ENCODE data around the gene ROR2. TPM values are rescaled to one million over a fixed set of nuclear protein-coding genes. Genes with fewer than 3 reads are reported as not detected.

ROR2 gene
- total RNA-seq, 1 experiment from 2014 or later, result 0.84 TPM

- H3K4me3 Mint-ChIP-seq (ENCODE audit: unreplicated experiment), result peak overlapping the region; percentile 58
- no peaks in the 10 kb centered on the region for H3K9me3 Mint-ChIP-seq (ENCODE audit: unreplicated experiment)
- TF ChIP-seq CTCF (IDR thresholded peaks at IDR 0.05; ENCODE audit: unreplicated experiment), result no peak
- no TSS peak for BruUV-seq (replicated peaks)
- ChIA-PET POLR2A (no interaction called here), CTCF (interaction anchor here (0.8 to 1.0 kb wide), 2 partner anchors 10 to 178 kb away, joined by 3 to 4 read pairs; no protein-coding TSS in a partner anchor)
- peak overlapping the region; percentile 7 for H3K27ac Mint-ChIP-seq (ENCODE audit: low read depth, unreplicated experiment)
- peak; percentile 73 for DNase-seq (ENCODE audit: unreplicated experiment)
- H3K36me3 Mint-ChIP-seq (ENCODE audit: insufficient read depth, unreplicated experiment), result no peaks in the 10 kb centered on the region
- intact Hi-C loops (cut with micrococcal nuclease), result loop anchor here (5.0 to 10.0 kb wide), 2 partner anchors 247 to 340 kb away; partner anchors contain the start of gene SPTLC1
- peaks cover 36% of the 10 kb centered on the region for H3K4me1 Mint-ChIP-seq (ENCODE audit: insufficient read depth, unreplicated experiment)
- no peaks in the 10 kb centered on the region for H3K27me3 Mint-ChIP-seq (ENCODE audit: insufficient read depth, unreplicated experiment)
Observed at GRCh38 chr9:91777292-91777830, 172.7 kb downstream of the ROR2 start.

- BruUV-seq (replicated peaks), result no TSS peak
- POLR2A ChIA-PET, result no interaction called here
- Mint-ChIP-seq H3K27me3 (ENCODE audit: insufficient read depth, unreplicated experiment) (no peaks in the 10 kb centered on the region), H3K9me3 (ENCODE audit: unreplicated experiment) (no peaks in the 10 kb centered on the region), H3K4me1 (ENCODE audit: insufficient read depth, unreplicated experiment) (peaks cover 39% of the 10 kb centered on the region), H3K27ac (ENCODE audit: low read depth, unreplicated experiment) (peak overlapping the region; percentile 7), H3K36me3 (ENCODE audit: insufficient read depth, unreplicated experiment) (no peaks in the 10 kb centered on the region), H3K4me3 (ENCODE audit: unreplicated experiment) (peak overlapping the region; percentile 58)
- CTCF ChIA-PET, result interaction anchor here (0.5 to 1.1 kb wide), 6 partner anchors 10 to 888 kb away, joined by 3 to 4 read pairs (median 3); no protein-coding TSS in a partner anchor
- intact Hi-C loops (cut with micrococcal nuclease), result loop anchor here (5.0 to 10.0 kb wide), 2 partner anchors 248 to 341 kb away; partner anchors contain the start of gene SPTLC1
- peak; percentile 53 for DNase-seq (ENCODE audit: unreplicated experiment)
- TF ChIP-seq CTCF (IDR thresholded peaks at IDR 0.05; ENCODE audit: unreplicated experiment), result no peak
Observed at GRCh38 chr9:91776409-91777291, 173.4 kb downstream of the ROR2 start.

GRCh38 chr9:91775708-91776028 lies 174.4 kb downstream of the ROR2 start:
- POLR2A ChIA-PET, result no interaction called here
- Mint-ChIP-seq H3K9me3 (ENCODE audit: unreplicated experiment) (no peaks in the 10 kb centered on the region), H3K27me3 (ENCODE audit: insufficient read depth, unreplicated experiment) (no peaks in the 10 kb centered on the region), H3K27ac (ENCODE audit: low read depth, unreplicated experiment) (no peak overlapping the region), H3K36me3 (ENCODE audit: insufficient read depth, unreplicated experiment) (peaks cover 2% of the 10 kb centered on the region), H3K4me3 (ENCODE audit: unreplicated experiment) (no peak overlapping the region), H3K4me1 (ENCODE audit: insufficient read depth, unreplicated experiment) (peaks cover 49% of the 10 kb centered on the region)
- no TSS peak for BruUV-seq (replicated peaks)
- no peak for TF ChIP-seq CTCF (IDR thresholded peaks at IDR 0.05; ENCODE audit: unreplicated experiment)
- intact Hi-C loops (cut with micrococcal nuclease), result loop anchor here (1.0 to 10.0 kb wide), 3 partner anchors 107 to 342 kb away; partner anchors contain the start of gene SPTLC1
- CTCF ChIA-PET, result interaction anchor here (0.5 to 1.3 kb wide), 8 partner anchors 11 to 376 kb away, joined by 3 to 7 read pairs (median 3); no protein-coding TSS in a partner anchor
- DNase-seq (ENCODE audit: unreplicated experiment), result no peak
